Lung (tissue), 12 donors: ENCODE data around the gene MYO18A. TPM values are rescaled to one million over a fixed set of nuclear protein-coding genes. Genes with fewer than 3 reads are reported as not detected.

ENCODE experiments used
- ATAC-seq: fragments of 200-7000 bp; cut with Tn5 transposase; one replicate; pipeline ENCODE4 v1.9.1; 2020; ENCODE audit warnings: moderate number of reproducible peaks; ENCODE audit not compliant: insufficient read depth, low FRiP score
- DNase-seq, 3 donors: peaks; one replicate each; pipeline ENCODE4 v3.0.0-alpha.2; 2013 to 2017
- H3K27ac ChIP-seq, 2 donors: one replicate each; pipeline ENCODE4 v1.5.1; 2013; ENCODE audit warnings: mild to moderate bottlenecking in 2 of 2, moderate library complexity in 2 of 2, control low read depth in 1 of 2, inconsistent platforms in 1 of 2, low read depth in 1 of 2, low read length in 1 of 2
- H3K27me3 ChIP-seq, 3 donors: one replicate each; pipeline ENCODE4 v1.5.1; 2013; ENCODE audit warnings: low read length in 2 of 3; ENCODE audit not compliant: control insufficient read depth in 3 of 3, insufficient read depth in 3 of 3
- H3K36me3 ChIP-seq, 4 donors: one replicate each; pipeline ENCODE4 v1.5.1; 2013; ENCODE audit warnings: low read length in 4 of 4, mild to moderate bottlenecking in 1 of 4, moderate library complexity in 1 of 4; ENCODE audit not compliant: control insufficient read depth in 4 of 4, insufficient read depth in 4 of 4
- H3K4me1 ChIP-seq, 5 donors: one replicate each; pipeline ENCODE4 v1.5.1; 2013; ENCODE audit warnings: low read length in 5 of 5, mild to moderate bottlenecking in 2 of 5, moderate library complexity in 1 of 5; ENCODE audit not compliant: control insufficient read depth in 5 of 5, insufficient read depth in 5 of 5
- H3K4me3 ChIP-seq: one replicate; pipeline ENCODE4 v1.5.1; 2013; ENCODE audit warnings: mild to moderate bottlenecking, control low read depth, moderate library complexity
- H3K9ac ChIP-seq, 2 donors: one replicate each; pipeline ENCODE4 v1.5.1; 2013; ENCODE audit warnings: low read length in 2 of 2, control low read depth in 1 of 2; ENCODE audit not compliant: insufficient read depth in 1 of 2
- H3K9me3 ChIP-seq, 4 donors: one replicate each; pipeline ENCODE4 v1.5.1; 2013; ENCODE audit warnings: low read length in 3 of 4, mild to moderate bottlenecking in 1 of 4, moderate library complexity in 1 of 4; ENCODE audit not compliant: control insufficient read depth in 4 of 4, insufficient read depth in 3 of 4
- WGBS, 2 donors: extraction: QIAGEN DNeasy Blood & Tissue Kit; methylation state at CpG; one replicate each; pipeline ENCODE4 v1.1.7; 2013; 5-methylcytosine and 5-hydroxymethylcytosine counted together
- polyA plus RNA-seq, 2 donors: library from polyadenylated mRNA; stranded (reverse); fragments of 200-250 nt; gene quantifications; one replicate each; pipeline ENCODE4 v1.2.1, GENCODE V29; 2013
- total RNA-seq, 2 donors: library from RNA; depleted of rRNA in 1 of 2; stranded (reverse); fragments of >200 nt in 1 of 2; gene quantifications; one replicate each; pipeline ENCODE4 v1.2.1, GENCODE V29; 2014 to 2021
- TF ChIP-seq, protein P1 (sequence below): IDR thresholded peaks from 2 replicates; pipeline ENCODE4 v1.5.1; 2012; ENCODE audit warnings: mild to moderate bottlenecking; ENCODE audit errors: control extremely low read depth, extremely low read depth
- donor health status: control.
- donor health status: control.
- donor health status: Bipolar disorder and iron deficiency.
- donor health status: healthy.
- donor health status: DM: yes; HTN: yes; CAD: no.

Gene MYO18A
- total and polyA plus RNA-seq, 4 donors, result 19.0 to 65.2 (median 49.3) TPM

DNA sequence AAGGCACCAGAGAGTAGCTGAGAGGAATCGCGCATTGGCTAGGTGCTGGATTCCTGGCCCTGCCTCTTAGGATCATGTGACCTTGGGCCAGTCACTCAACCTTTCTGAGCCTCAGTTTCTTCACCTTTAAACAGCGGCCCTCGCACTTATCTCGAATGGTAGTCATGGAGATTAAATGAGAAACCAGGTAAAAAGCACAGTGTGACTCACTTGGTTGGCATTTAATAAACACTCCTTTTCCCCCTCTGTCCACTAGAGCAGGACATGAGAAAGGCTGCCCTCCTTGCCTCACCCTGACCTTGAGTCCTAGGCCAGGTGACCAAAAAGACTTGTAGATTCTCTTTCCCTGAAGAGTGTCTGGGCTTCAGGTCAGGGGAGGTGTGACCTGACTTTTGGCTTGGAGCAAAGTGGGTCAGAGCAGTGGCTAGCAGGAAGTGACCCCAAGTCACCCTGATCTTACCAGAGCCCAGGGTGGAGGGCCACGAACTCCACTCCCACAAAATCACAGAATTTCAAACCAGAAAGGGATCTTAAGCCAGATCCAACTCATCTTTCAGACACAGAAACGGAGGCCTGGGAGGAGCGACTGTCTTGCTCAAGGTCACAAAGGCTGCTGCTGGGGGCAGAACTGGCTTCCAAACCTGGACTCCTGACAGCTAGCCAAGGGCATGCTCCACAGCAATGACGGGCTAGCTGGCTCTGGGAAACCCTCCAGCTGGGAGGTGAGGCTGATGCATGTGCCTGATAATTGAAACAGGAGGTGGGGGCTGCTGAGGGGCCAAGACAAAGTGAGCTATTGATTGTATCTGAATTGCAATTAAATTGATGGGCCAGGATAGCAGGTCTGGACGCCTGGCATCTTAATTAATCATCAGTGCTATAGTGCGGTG, 72.0 kb downstream of the MYO18A start:
- no peak overlapping the region for H3K9ac ChIP-seq
- ATAC-seq, result peak; percentile 60
- 70 to 83% methylated on average over 11 of the region's 11 CpGs for WGBS, 2 donors
- DNase-seq, result no peak
- H3K4me1 ChIP-seq, result peaks cover 0 to 7% (median 0%) of the 10 kb centered on the region in 5 donors
- no peaks in the 10 kb centered on the region for H3K9me3 ChIP-seq
- H3K27me3 ChIP-seq, result no peaks in the 10 kb centered on the region
- no peak overlapping the region for H3K4me3 ChIP-seq
- TF ChIP-seq, protein P1, sequence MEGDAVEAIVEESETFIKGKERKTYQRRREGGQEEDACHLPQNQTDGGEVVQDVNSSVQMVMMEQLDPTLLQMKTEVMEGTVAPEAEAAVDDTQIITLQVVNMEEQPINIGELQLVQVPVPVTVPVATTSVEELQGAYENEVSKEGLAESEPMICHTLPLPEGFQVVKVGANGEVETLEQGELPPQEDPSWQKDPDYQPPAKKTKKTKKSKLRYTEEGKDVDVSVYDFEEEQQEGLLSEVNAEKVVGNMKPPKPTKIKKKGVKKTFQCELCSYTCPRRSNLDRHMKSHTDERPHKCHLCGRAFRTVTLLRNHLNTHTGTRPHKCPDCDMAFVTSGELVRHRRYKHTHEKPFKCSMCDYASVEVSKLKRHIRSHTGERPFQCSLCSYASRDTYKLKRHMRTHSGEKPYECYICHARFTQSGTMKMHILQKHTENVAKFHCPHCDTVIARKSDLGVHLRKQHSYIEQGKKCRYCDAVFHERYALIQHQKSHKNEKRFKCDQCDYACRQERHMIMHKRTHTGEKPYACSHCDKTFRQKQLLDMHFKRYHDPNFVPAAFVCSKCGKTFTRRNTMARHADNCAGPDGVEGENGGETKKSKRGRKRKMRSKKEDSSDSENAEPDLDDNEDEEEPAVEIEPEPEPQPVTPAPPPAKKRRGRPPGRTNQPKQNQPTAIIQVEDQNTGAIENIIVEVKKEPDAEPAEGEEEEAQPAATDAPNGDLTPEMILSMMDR, result no peak
- peaks cover 8 to 50% (median 30%) of the 10 kb centered on the region in 4 donors for H3K36me3 ChIP-seq
- H3K27ac ChIP-seq, result peak overlapping the region; percentile 20 to 74

DNA sequence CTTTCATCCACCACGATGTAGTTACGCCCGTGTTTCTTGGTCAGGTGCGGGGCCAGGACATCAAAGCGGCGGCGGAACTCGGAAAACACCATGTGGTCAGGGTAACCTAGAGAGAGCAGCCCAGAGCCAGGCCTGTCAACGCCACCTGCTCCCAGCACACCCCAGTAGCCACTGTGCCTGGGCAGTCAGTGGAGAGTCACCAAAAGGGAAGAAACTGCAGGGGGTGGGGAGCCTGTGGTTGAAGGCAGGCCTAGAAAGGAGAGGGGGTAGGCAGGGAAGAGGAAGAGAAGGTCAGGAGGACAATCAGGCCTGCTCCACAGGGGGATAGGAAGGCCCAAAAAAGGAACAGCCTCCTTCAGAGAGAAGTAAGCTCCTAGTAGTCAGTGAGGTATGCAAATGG, 73.1 kb downstream of the MYO18A start:
- no peak for ATAC-seq
- H3K4me1 ChIP-seq, result peaks cover 0 to 7% (median 0%) of the 10 kb centered on the region in 5 donors
- H3K4me3 ChIP-seq, result no peak overlapping the region
- H3K27me3 ChIP-seq, result no peaks in the 10 kb centered on the region
- peaks cover 8 to 55% (median 33%) of the 10 kb centered on the region in 4 donors for H3K36me3 ChIP-seq
- H3K9ac ChIP-seq, result no peak overlapping the region
- WGBS, 2 donors, result 92 to 93% methylated on average over 9 of the region's 9 CpGs
- no peaks in the 10 kb centered on the region for H3K9me3 ChIP-seq
- DNase-seq, result no peak
- TF ChIP-seq, protein P1, result no peak
- peak overlapping the region in 1 of 2 donors; percentile 52 for H3K27ac ChIP-seq

DNA sequence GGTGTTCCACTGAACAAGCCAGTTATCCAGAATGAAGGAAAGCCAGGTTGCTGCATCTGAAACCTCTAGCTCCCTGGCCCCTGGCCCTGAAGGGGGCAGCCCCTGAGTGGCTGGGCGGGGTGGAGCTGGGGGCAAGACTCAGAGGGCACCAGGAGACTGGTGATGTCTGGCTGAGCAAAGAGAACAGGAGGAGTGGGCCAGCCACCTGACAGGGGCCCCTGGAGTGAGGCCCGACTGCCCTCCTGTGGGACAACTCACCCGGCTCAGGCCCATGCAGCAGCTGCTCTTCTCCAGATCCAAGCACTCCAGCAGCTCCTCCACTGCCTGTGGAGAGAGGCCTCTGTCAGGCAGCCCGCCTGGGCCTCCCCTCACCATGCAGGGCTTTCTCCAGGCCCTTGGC, 76.9 kb downstream of the MYO18A start:
- no peaks in the 10 kb centered on the region for H3K27me3 ChIP-seq
- H3K9me3 ChIP-seq, result no peaks in the 10 kb centered on the region
- TF ChIP-seq, protein P1, result no peak
- 95 to 100% methylated on average over 3 to 4 of the region's 4 CpGs for WGBS, 2 donors
- H3K9ac ChIP-seq, result no peak overlapping the region
- no peak overlapping the region for H3K27ac ChIP-seq
- DNase-seq, result no peak
- H3K36me3 ChIP-seq, result peaks cover 6 to 62% (median 20%) of the 10 kb centered on the region in 4 donors
- H3K4me1 ChIP-seq, result no peaks in the 10 kb centered on the region
- no peak for ATAC-seq
- H3K4me3 ChIP-seq, result no peak overlapping the region
